ENCODE results near the gene FADS3. TPM values are rescaled to one million over a fixed set of nuclear protein-coding genes. Genes with fewer than 3 reads are reported as not detected.
A peak's percentile ranks its signal among the peaks of the same experiment; 100 is the strongest.

FADS3 gene
- polyA plus RNA-seq, 1 donor: 9.1 TPM

DNA sequence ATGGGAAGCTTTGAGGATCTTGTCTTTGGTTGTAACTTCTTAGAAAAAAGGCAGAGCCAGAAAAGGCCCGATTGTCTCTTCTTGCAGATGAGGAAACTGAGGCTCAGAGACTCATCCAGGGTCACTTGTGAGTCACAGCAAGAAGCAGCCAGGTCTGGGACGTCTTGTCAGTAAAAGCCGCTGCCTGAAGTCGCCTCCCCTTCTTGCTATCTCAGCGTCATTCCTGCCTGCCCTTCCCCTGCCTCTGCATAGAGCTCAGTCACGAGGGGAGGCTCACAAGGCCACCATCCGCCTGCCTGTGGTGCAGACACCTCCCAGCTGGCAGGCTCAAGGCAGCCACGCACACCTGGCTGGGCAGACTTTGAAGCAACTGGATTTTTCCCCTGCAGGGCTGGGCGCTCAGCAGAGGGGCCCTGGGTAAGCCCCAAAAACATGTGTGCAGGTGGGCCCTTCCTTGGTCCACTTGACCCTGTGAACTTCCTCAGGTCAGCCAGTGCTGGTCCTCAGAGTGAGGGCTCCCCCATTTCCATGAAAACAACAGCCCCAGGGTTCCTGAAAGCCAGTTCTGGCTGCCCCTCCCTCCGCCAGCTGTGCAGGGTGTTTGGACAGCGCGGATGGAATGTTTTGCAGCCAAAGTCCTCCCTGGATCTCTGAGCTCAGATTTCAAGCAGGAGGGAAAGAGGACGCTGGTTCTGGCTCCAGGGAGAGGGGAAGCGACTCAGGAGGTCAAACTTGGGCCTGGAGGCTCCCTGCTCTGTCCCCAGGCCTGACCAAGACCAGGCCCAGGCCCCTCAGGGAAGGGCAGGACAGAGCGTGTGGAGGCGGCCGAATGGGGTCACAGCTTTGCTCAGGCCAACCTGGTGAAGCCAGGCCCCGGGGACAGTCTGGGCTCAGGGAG lies 32.1 kb upstream of the FADS3 start:
- peak; percentile 96 to 97 for DNase-seq
- Histone ChIP-seq H3K27me3 (ENCODE audit: control insufficient read depth, insufficient read depth, low read length) (no peaks in the 10 kb centered on the region), H3K4me3 (ENCODE audit: low read length) (no peak overlapping the region), H3K27ac (ENCODE audit: low read length) (peak overlapping the region; percentile 97), H3K9me3 (ENCODE audit: control insufficient read depth, low read depth, low read length) (no peaks in the 10 kb centered on the region), H3K4me1 (ENCODE audit: control insufficient read depth, insufficient read depth, low read length) (peaks cover 46% of the 10 kb centered on the region), H3K36me3 (ENCODE audit: control insufficient read depth, insufficient read depth, low read length) (no peaks in the 10 kb centered on the region)
- no CpG with 5 or more reads among the region's 18 CpGs for WGBS (ENCODE audit: insufficient coverage, low lambda C conversion rate)

GRCh38 chr11:61922539-61922938 lies 31.2 kb upstream of the FADS3 start:
- H3K4me1 ChIP-seq (ENCODE audit: control insufficient read depth, insufficient read depth, low read length): peaks cover 54% of the 10 kb centered on the region
- peak in 1 of 2 donors; percentile 57 for DNase-seq

DNA sequence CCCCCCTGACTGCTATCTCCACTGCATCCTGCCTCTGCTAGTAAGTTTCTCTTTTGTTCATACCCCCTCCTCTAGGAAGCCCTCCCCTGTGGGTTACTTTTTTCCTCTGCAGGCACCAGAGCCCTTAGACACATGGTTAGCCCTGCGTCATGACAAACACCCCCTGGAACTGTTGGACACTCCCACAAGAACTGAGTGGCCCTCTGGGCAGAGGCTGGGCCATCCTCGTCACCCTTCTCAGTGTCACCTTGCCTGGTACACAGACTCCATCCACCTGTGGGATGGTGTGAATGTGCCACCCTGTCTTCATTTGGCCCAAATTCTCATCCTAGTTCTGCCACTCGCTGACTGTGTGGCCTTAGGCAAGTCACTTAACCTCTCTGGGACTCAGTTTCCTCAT lies 30.1 kb upstream of the FADS3 start:
- Histone ChIP-seq H3K27me3 (ENCODE audit: control insufficient read depth, insufficient read depth, low read length) (peaks cover 4% of the 10 kb centered on the region), H3K36me3 (ENCODE audit: control insufficient read depth, insufficient read depth, low read length) (no peaks in the 10 kb centered on the region), H3K27ac (ENCODE audit: low read length) (no peak overlapping the region), H3K4me3 (ENCODE audit: low read length) (no peak overlapping the region), H3K9me3 (ENCODE audit: control insufficient read depth, low read depth, low read length) (no peaks in the 10 kb centered on the region), H3K4me1 (ENCODE audit: control insufficient read depth, insufficient read depth, low read length) (peaks cover 54% of the 10 kb centered on the region)
- DNase-seq: no peak
- no CpG with 5 or more reads among the region's 3 CpGs for WGBS (ENCODE audit: insufficient coverage, low lambda C conversion rate)

More at GRCh38 chr11:61922539-61922938, 31.2 kb upstream of the FADS3 start:
- peak overlapping the region; percentile 97 for H3K27ac ChIP-seq (ENCODE audit: low read length)
- H3K27me3 ChIP-seq (ENCODE audit: control insufficient read depth, insufficient read depth, low read length): peaks cover 4% of the 10 kb centered on the region
- H3K4me3 ChIP-seq (ENCODE audit: low read length): no peak overlapping the region
- no peaks in the 10 kb centered on the region for H3K9me3 ChIP-seq (ENCODE audit: control insufficient read depth, low read depth, low read length)
- no peaks in the 10 kb centered on the region for H3K36me3 ChIP-seq (ENCODE audit: control insufficient read depth, insufficient read depth, low read length)
- no CpG with 5 or more reads among the region's 6 CpGs for whole genome bisulfite sequencing (ENCODE audit: insufficient coverage, low lambda C conversion rate)

DNA sequence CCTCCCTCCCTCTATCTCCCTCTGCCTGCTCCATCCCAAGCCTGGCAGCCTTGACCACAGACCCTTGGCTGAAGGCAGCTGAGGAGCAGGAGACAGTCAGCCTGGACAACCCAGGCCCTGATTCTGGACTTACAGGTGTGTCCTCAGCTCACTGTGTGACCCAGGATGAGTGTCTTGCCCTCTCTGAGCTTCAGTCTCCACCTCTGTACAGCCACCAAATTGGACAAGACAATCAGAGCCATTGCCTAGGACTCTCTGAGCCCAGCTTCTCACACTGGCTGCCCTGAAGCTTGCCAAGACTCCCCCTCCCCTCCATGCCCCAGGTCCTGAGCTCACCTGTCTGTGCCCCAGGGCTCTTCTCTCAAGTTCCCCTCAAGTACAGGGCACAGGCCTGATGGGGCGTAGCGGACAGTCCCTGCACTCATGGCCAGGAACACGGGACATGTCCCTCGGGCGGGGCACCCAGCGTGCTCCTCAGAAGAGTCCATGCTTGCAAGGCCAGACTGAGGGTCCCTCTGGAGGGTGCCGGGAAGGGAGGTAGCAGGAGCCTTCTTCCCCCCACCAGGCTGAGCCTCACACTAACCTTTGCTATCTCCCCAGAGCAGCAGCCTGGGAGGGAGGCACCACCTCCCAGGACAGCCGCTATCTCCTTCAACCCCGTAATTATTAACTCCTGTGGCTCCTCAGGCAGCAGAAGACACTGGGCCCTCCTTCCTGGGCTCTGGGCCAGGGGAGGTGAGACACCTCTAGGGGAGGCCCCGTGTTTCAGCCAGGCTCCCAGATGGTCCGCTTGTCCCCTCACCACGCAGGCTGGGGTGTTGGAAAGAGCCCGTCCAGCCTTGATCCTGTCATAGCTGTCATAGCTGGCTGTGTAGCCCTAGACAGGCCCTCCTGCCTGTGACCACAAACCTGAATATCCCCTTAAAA lies 28.6 kb upstream of the FADS3 start:
- Histone ChIP-seq H3K36me3 (ENCODE audit: control insufficient read depth, insufficient read depth, low read length) (no peaks in the 10 kb centered on the region), H3K9me3 (ENCODE audit: control insufficient read depth, low read depth, low read length) (no peaks in the 10 kb centered on the region), H3K27me3 (ENCODE audit: control insufficient read depth, insufficient read depth, low read length) (peaks cover 4% of the 10 kb centered on the region), H3K27ac (ENCODE audit: low read length) (peak overlapping the region; percentile 69), H3K4me3 (ENCODE audit: low read length) (peak overlapping the region; percentile 61), H3K4me1 (ENCODE audit: control insufficient read depth, insufficient read depth, low read length) (peaks cover 54% of the 10 kb centered on the region)
- no CpG with 5 or more reads among the region's 13 CpGs for WGBS (ENCODE audit: insufficient coverage, low lambda C conversion rate)
- peak; percentile 85 to 92 for DNase-seq

DNA sequence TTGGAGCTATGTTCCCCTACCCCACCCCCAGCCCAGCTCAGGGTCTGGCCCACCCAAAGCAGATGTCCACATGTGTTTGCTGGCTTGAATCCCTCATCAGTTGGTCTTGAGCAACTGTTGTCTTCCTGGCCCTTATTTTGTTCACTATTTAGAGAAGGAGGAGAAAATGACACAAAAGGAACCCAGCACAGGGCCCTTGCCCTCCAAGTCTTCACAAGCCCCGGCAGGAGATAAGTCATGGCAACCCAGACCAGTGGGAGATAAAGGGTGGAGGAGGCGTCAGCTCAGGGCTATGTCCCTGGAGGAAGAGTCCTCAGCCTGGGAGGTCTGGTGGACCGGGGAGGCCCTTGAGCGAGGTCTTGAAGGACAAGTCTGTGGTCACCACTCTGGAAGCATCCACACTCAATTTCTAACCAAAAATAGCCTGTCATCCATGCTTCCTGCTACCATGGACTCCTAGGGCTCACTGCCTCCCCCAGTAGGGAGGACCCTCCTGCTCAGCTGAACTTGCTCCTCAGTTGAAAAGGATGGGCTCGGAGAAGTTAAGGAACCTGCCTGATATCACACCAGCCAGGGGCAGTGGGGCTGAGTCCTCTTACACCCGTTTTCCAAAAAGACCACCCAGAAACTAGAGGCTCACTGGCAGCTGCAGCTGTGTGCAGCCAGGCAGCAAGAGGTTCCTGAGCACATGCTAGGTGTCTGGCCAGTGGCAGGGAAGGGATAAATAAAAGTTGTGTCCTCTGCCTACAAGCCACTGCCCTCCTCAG lies 27.8 kb upstream of the FADS3 start:
- WGBS (ENCODE audit: insufficient coverage, low lambda C conversion rate): no CpG with 5 or more reads among the region's 6 CpGs
- no peak for DNase-seq
- H3K36me3 ChIP-seq (ENCODE audit: control insufficient read depth, insufficient read depth, low read length): no peaks in the 10 kb centered on the region
- no peaks in the 10 kb centered on the region for H3K9me3 ChIP-seq (ENCODE audit: control insufficient read depth, low read depth, low read length)
- H3K4me3 ChIP-seq (ENCODE audit: low read length): peak overlapping the region; percentile 61
- H3K27me3 ChIP-seq (ENCODE audit: control insufficient read depth, insufficient read depth, low read length): peaks cover 4% of the 10 kb centered on the region
- peaks cover 50% of the 10 kb centered on the region for H3K4me1 ChIP-seq (ENCODE audit: control insufficient read depth, insufficient read depth, low read length)
- H3K27ac ChIP-seq (ENCODE audit: low read length): no peak overlapping the region

- H3K27me3 ChIP-seq (ENCODE audit: control insufficient read depth, insufficient read depth, low read length): peaks cover 4% of the 10 kb centered on the region
- H3K9me3 ChIP-seq (ENCODE audit: control insufficient read depth, low read depth, low read length): no peaks in the 10 kb centered on the region
- DNase-seq: no peak
- H3K36me3 ChIP-seq (ENCODE audit: control insufficient read depth, insufficient read depth, low read length): no peaks in the 10 kb centered on the region
- H3K4me1 ChIP-seq (ENCODE audit: control insufficient read depth, insufficient read depth, low read length): peaks cover 43% of the 10 kb centered on the region
- 100% methylated on average over 1 of the region's 14 CpGs for WGBS (ENCODE audit: insufficient coverage, low lambda C conversion rate)
- no peak overlapping the region for H3K27ac ChIP-seq (ENCODE audit: low read length)
- H3K4me3 ChIP-seq (ENCODE audit: low read length): peak overlapping the region; percentile 61
Measured at GRCh38 chr11:61918251-61918937, 27.0 kb upstream of the FADS3 start.

- H3K27me3 ChIP-seq (ENCODE audit: control insufficient read depth, insufficient read depth, low read length): peaks cover 4% of the 10 kb centered on the region
- no peak within 1 kb of the TSS for H3K27ac ChIP-seq (ENCODE audit: low read length)
- H3K9me3 ChIP-seq (ENCODE audit: control insufficient read depth, low read depth, low read length): no peaks in the 10 kb centered on the region
- DNase-seq: peak; percentile 45 to 77
- H3K4me1 ChIP-seq (ENCODE audit: control insufficient read depth, insufficient read depth, low read length): peaks cover 34% of the 10 kb centered on the region
- no CpG with 5 or more reads among the region's 74 CpGs for WGBS (ENCODE audit: insufficient coverage, low lambda C conversion rate)
- peak within 1 kb of the TSS; percentile 61 for H3K4me3 ChIP-seq (ENCODE audit: low read length)
- no peaks in the 10 kb centered on the region for H3K36me3 ChIP-seq (ENCODE audit: control insufficient read depth, insufficient read depth, low read length)
Measured at GRCh38 chr11:61917334-61918109, 26.2 kb upstream of the FADS3 start, which contains the start of gene RAB3IL1. Gene RAB3IL1, minus strand, starts transcription at chr11:61917566. Its CDS starts 199 bp downstream, at chr11:61917367.

- Histone ChIP-seq H3K9me3 (ENCODE audit: control insufficient read depth, low read depth, low read length) (no peaks in the 10 kb centered on the region), H3K27me3 (ENCODE audit: control insufficient read depth, insufficient read depth, low read length) (peaks cover 4% of the 10 kb centered on the region), H3K27ac (ENCODE audit: low read length) (no peak overlapping the region), H3K4me3 (ENCODE audit: low read length) (peak overlapping the region; percentile 58), H3K36me3 (ENCODE audit: control insufficient read depth, insufficient read depth, low read length) (no peaks in the 10 kb centered on the region), H3K4me1 (ENCODE audit: control insufficient read depth, insufficient read depth, low read length) (peaks cover 32% of the 10 kb centered on the region)
- DNase-seq: no peak
- no CpG with 5 or more reads among the region's 32 CpGs for WGBS (ENCODE audit: insufficient coverage, low lambda C conversion rate)
Measured at GRCh38 chr11:61916737-61917333, 25.5 kb upstream of the FADS3 start.

All from large intestine (tissue), 3 donors.